WTC11 (cell line): Measurements from ENCODE around the gene UBXN6. TPM values are rescaled to one million over a fixed set of nuclear protein-coding genes. Genes with fewer than 3 reads are reported as not detected.
A peak's percentile ranks its signal among the peaks of the same experiment; 100 is the strongest.

ENCODE experiments used
- ATAC-seq: fragments of 200-7000 bp; cut with Tn5 transposase; 2 replicates; pipeline ENCODE4 v1.10.0; 2021; ENCODE audit warnings: mild to moderate bottlenecking, moderate library complexity
- CTCF ChIA-PET: fragments of 300-600 bp; sonication (Branson Sonifier 250); formaldehyde crosslinking; loops from one replicate; lab custom pipeline; 2021; ENCODE audit warnings: antibody characterized with exemption; lab: Charles Lee
- POLR2A ChIA-PET: fragments of 350-600 bp; sonication (Branson Sonifier 250); formaldehyde crosslinking; loops from one replicate; lab custom pipeline; 2021; ENCODE audit warnings: antibody characterized with exemption; lab: Charles Lee
- DNase-seq: peaks from one replicate; pipeline ENCODE4 v3.0.0; 2021; ENCODE audit warnings: low spot score
- H3K27ac Mint-ChIP-seq: 2 replicates; pipeline ENCODE4 v1.8.0; 2021; ENCODE audit warnings: mixed read lengths
- H3K27me3 Mint-ChIP-seq: 2 replicates; pipeline ENCODE4 v1.8.0; 2021; ENCODE audit warnings: low read depth, mild to moderate bottlenecking, moderate library complexity, mixed read lengths
- H3K36me3 Mint-ChIP-seq: 2 replicates; pipeline ENCODE4 v1.8.0; 2021; ENCODE audit warnings: mixed read lengths
- H3K4me1 Mint-ChIP-seq: 2 replicates; pipeline ENCODE4 v1.8.0; 2022; ENCODE audit warnings: mixed read lengths
- H3K4me3 Mint-ChIP-seq: 2 replicates; pipeline ENCODE4 v1.8.0; 2021; ENCODE audit warnings: mild to moderate bottlenecking, moderate library complexity, mixed read lengths
- H3K9me3 Mint-ChIP-seq: 2 replicates; pipeline ENCODE4 v1.8.0; 2021; ENCODE audit warnings: mixed read lengths
- AR ChIP-seq: fragments of 250-450 bp; sonication (Bioruptor Pico); IDR thresholded peaks from 2 replicates; pipeline ENCODE4 v1.9.0; 2021; ENCODE audit warnings: mild to moderate bottlenecking
- CREM ChIP-seq: sonication (generic); formaldehyde crosslinking; IDR thresholded peaks from 2 replicates; pipeline ENCODE4 v1.8.1; 2022; ENCODE audit warnings: mild to moderate bottlenecking, missing genetic modification reagents, moderate library complexity
- HMGXB4 ChIP-seq: sonication (generic); formaldehyde crosslinking; IDR thresholded peaks from 2 replicates; pipeline ENCODE4 v1.8.1; 2023; ENCODE audit warnings: mild to moderate bottlenecking, moderate library complexity, missing genetic modification reagents
- TCF7 ChIP-seq: sonication (generic); formaldehyde crosslinking; IDR thresholded peaks from 2 replicates; pipeline ENCODE4 v1.8.0; 2022; ENCODE audit warnings: mild to moderate bottlenecking, low read depth, missing genetic modification reagents, moderate library complexity
- TP53 ChIP-seq: sonication (generic); formaldehyde crosslinking; IDR thresholded peaks from 2 replicates; pipeline ENCODE4 v1.8.1; 2023; ENCODE audit warnings: mild to moderate bottlenecking, missing genetic modification reagents
- USF1 ChIP-seq: sonication (generic); formaldehyde crosslinking; IDR thresholded peaks from 2 replicates; pipeline ENCODE4 v1.8.0; 2022; ENCODE audit warnings: mild to moderate bottlenecking, missing genetic modification reagents
- USF2 ChIP-seq: sonication (generic); formaldehyde crosslinking; IDR thresholded peaks from 2 replicates; pipeline ENCODE4 v1.8.1; 2023; ENCODE audit warnings: mild to moderate bottlenecking, missing genetic modification reagents, moderate library complexity
- ZNF281 ChIP-seq: sonication (generic); formaldehyde crosslinking; IDR thresholded peaks from 2 replicates; pipeline ENCODE4 v1.8.0; 2023; ENCODE audit warnings: mild to moderate bottlenecking, missing genetic modification reagents
- ZNF396 ChIP-seq: fragments of 250-450 bp; sonication (Bioruptor Pico); IDR thresholded peaks from 2 replicates; pipeline ENCODE4 v1.8.0; 2021; ENCODE audit warnings: mild to moderate bottlenecking, moderate library complexity, borderline replicate concordance
- ZNF416 ChIP-seq: fragments of 250-450 bp; sonication (Bioruptor Pico); IDR thresholded peaks from 2 replicates; pipeline ENCODE4 v1.9.0; 2021; ENCODE audit warnings: mild to moderate bottlenecking, inconsistent platforms
- ZNF423 ChIP-seq: fragments of 250-450 bp; sonication (Bioruptor Pico); IDR thresholded peaks from 2 replicates; pipeline ENCODE4 v2.1.2; 2022; ENCODE audit warnings: mild to moderate bottlenecking, moderate library complexity
- ZSCAN18 ChIP-seq: fragments of 250-450 bp; sonication (Bioruptor Pico); IDR thresholded peaks from 2 replicates; pipeline ENCODE4 v2.1.2; 2022; ENCODE audit warnings: mild to moderate bottlenecking, moderate library complexity
- total RNA-seq: library from RNA; stranded (reverse); gene quantifications from 3 replicates; pipeline ENCODE4 v1.2.3, GENCODE V29; 2021

UBXN6 gene
- total RNA-seq, 1 experiment from 2014 or later = 34.8 TPM

GRCh38 chr19:4455719-4456475, 1.7 kb downstream of the UBXN6 start:
- no peak for DNase-seq
- TF ChIP-seq ZNF281 (CRISPR knock-in tag) (no peak), ZNF396 (CRISPR knock-in tag) (no peak), AR (CRISPR knock-in tag) (no peak), USF2 (CRISPR knock-in tag) (no peak), TCF7 (CRISPR knock-in tag) (no peak), ZNF423 (no peak), ZSCAN18 (CRISPR knock-in tag) (no peak), USF1 (CRISPR knock-in tag) (no peak), CREM (CRISPR knock-in tag) (no peak), HMGXB4 (CRISPR knock-in tag) (no peak), ZNF416 (no peak), TP53 (no peak)
- TF ChIP-seq, all 79 proteins: peak for 0
- H3K36me3 Mint-ChIP-seq = no peaks in the 10 kb centered on the region
- H3K4me3 Mint-ChIP-seq = peak overlapping the region; percentile 93
- ATAC-seq = no peak
- H3K4me1 Mint-ChIP-seq = peaks cover 9% of the 10 kb centered on the region
- no peaks in the 10 kb centered on the region for H3K9me3 Mint-ChIP-seq
- peaks cover 4% of the 10 kb centered on the region; the same call in 1 of the 2 replicates for H3K27me3 Mint-ChIP-seq
- H3K27ac Mint-ChIP-seq = no peak overlapping the region
- ChIA-PET CTCF (interaction anchor here (0.9 to 1.4 kb wide), 3 partner anchors 9 to 68 kb away, joined by 3 to 6 read pairs (median 3); no protein-coding TSS in a partner anchor), POLR2A (interaction anchor here (0.7 kb wide), 1 partner anchor 12 kb away, joined by 3 read pairs; no protein-coding TSS in a partner anchor)
